KOPT-K1 (cell line): ENCODE data around the gene GOLGA7B.

Source experiments
- H3K27ac ChIP-seq: fragments of 200-600 bp; sonication (generic); 2 replicates; pipeline ENCODE4 v1.5.1; 2016; ENCODE audit warnings: antibody characterized with exemption, mild to moderate bottlenecking, low read depth, low read length; ENCODE audit not compliant: poor library complexity, severe bottlenecking
- H3K36me3 ChIP-seq: fragments of 200-600 bp; sonication (generic); 2 replicates; pipeline ENCODE4 v1.5.1; 2017; ENCODE audit warnings: antibody characterized with exemption, mild to moderate bottlenecking, low read length, moderate library complexity; ENCODE audit not compliant: insufficient read depth
- H3K9me3 ChIP-seq: fragments of 200-600 bp; sonication (generic); 2 replicates; pipeline ENCODE4 v1.5.1; 2017; ENCODE audit warnings: antibody characterized with exemption, low read length, mild to moderate bottlenecking; ENCODE audit not compliant: insufficient read depth, poor library complexity, severe bottlenecking

GOLGA7B gene

GRCh38 chr10:97849687-97850402 lies at the start of gene GOLGA7B:
TSS of gene GOLGA7B (plus strand) at chr10:97849843. CDS start at chr10:97850304, 461 bp downstream.
- Histone ChIP-seq H3K36me3 (no peaks in the 10 kb centered on the region), H3K27ac (no peak within 1 kb of the TSS), H3K9me3 (no peaks in the 10 kb centered on the region)

GRCh38 chr10:97800474-97800873 lies 49.2 kb upstream of the GOLGA7B start:
- no peak overlapping the region for H3K27ac ChIP-seq
- H3K36me3 ChIP-seq: no peaks in the 10 kb centered on the region
- H3K9me3 ChIP-seq: peaks cover 26% of the 10 kb centered on the region

- no peak overlapping the region for H3K27ac ChIP-seq
- no peaks in the 10 kb centered on the region for H3K36me3 ChIP-seq
- H3K9me3 ChIP-seq: peaks cover 26% of the 10 kb centered on the region
These were observed 48.2 kb upstream of the GOLGA7B start for GRCh38 chr10:97801422-97801821.

- Histone ChIP-seq H3K36me3 (no peaks in the 10 kb centered on the region), H3K27ac (no peak overlapping the region), H3K9me3 (peaks cover under 1% of the 10 kb centered on the region)
These were observed 44.4 kb upstream of the GOLGA7B start for GRCh38 chr10:97805096-97805884.

GRCh38 chr10:97805949-97806348 lies 43.7 kb upstream of the GOLGA7B start:
- Histone ChIP-seq H3K36me3 (no peaks in the 10 kb centered on the region), H3K27ac (no peak overlapping the region), H3K9me3 (no peaks in the 10 kb centered on the region)

GRCh38 chr10:97810446-97810845 lies 39.2 kb upstream of the GOLGA7B start:
- Histone ChIP-seq H3K27ac (no peak overlapping the region), H3K36me3 (no peaks in the 10 kb centered on the region)

GRCh38 chr10:97811958-97812357 lies 37.7 kb upstream of the GOLGA7B start:
- H3K27ac ChIP-seq: no peak overlapping the region
- H3K36me3 ChIP-seq: no peaks in the 10 kb centered on the region
- H3K9me3 ChIP-seq: no peaks in the 10 kb centered on the region

More at GRCh38 chr10:97810446-97810845, 39.2 kb upstream of the GOLGA7B start:
- no peaks in the 10 kb centered on the region for H3K9me3 ChIP-seq

- Histone ChIP-seq H3K36me3 (no peaks in the 10 kb centered on the region), H3K9me3 (no peaks in the 10 kb centered on the region), H3K27ac (no peak overlapping the region)
These were observed 36.9 kb upstream of the GOLGA7B start for GRCh38 chr10:97812696-97813095.

GRCh38 chr10:97813311-97813710 lies 36.3 kb upstream of the GOLGA7B start:
- Histone ChIP-seq H3K9me3 (no peaks in the 10 kb centered on the region), H3K27ac (no peak overlapping the region), H3K36me3 (no peaks in the 10 kb centered on the region)

GRCh38 chr10:97814996-97815395 lies 34.6 kb upstream of the GOLGA7B start:
- no peaks in the 10 kb centered on the region for H3K9me3 ChIP-seq
- H3K36me3 ChIP-seq: no peaks in the 10 kb centered on the region
- H3K27ac ChIP-seq: no peak overlapping the region

- Histone ChIP-seq H3K36me3 (no peaks in the 10 kb centered on the region), H3K9me3 (no peaks in the 10 kb centered on the region), H3K27ac (no peak overlapping the region)
These were observed 33.0 kb upstream of the GOLGA7B start for GRCh38 chr10:97816609-97817008.

- H3K27ac ChIP-seq: no peak overlapping the region
- no peaks in the 10 kb centered on the region for H3K36me3 ChIP-seq
- no peaks in the 10 kb centered on the region for H3K9me3 ChIP-seq
These were observed 31.1 kb upstream of the GOLGA7B start for GRCh38 chr10:97818572-97818971.

GRCh38 chr10:97820096-97820704 lies 29.4 kb upstream of the GOLGA7B start:
- H3K36me3 ChIP-seq: no peaks in the 10 kb centered on the region
- no peak overlapping the region for H3K27ac ChIP-seq
- no peaks in the 10 kb centered on the region for H3K9me3 ChIP-seq

GRCh38 chr10:97821308-97822038 lies 28.2 kb upstream of the GOLGA7B start:
- H3K27ac ChIP-seq: no peak overlapping the region
- no peaks in the 10 kb centered on the region for H3K9me3 ChIP-seq
- H3K36me3 ChIP-seq: no peaks in the 10 kb centered on the region

- Histone ChIP-seq H3K27ac (no peak overlapping the region), H3K36me3 (no peaks in the 10 kb centered on the region), H3K9me3 (no peaks in the 10 kb centered on the region)
These were observed 27.4 kb upstream of the GOLGA7B start for GRCh38 chr10:97822261-97822687.
